Transverse colon (tissue), 4 donors: Measurements from ENCODE around the gene MED31.

Source experiments
- CTCF ChIP-seq, 5 experiments: fragments of 200-600 bp in 3 of 5; fragments of 450-650 bp in 2 of 5; sonication (generic) in 3 of 5; IDR thresholded peaks; 1 replicate in 2 of 5; 2 replicates in 3 of 5; pipeline ENCODE4 v1.5.1; 2016 to 2017; ENCODE audit warnings: antibody characterized with exemption in 5 of 5, inconsistent platforms in 3 of 5, mild to moderate bottlenecking in 2 of 5, moderate library complexity in 1 of 5
- POLR2AphosphoS5 ChIP-seq, 3 donors: sonication (generic); formaldehyde crosslinking; IDR thresholded peaks; one replicate each; pipeline ENCODE4 v1.6.1; 2016; ENCODE audit warnings: antibody characterized with exemption in 3 of 3

- TF ChIP-seq CTCF (IDR thresholded peaks at IDR 0.05) (no peak), POLR2AphosphoS5 (IDR thresholded peaks at IDR 0.05) (peak; percentile 95 to 98 (median 98))
Measured at GRCh38 chr17:6640536-6641246, 10.7 kb downstream of the MED31 start, which contains the start of the genes KIAA0753 and TXNDC17.
